ENCODE measurements around the gene KCNRG. TPM values are rescaled to one million over a fixed set of nuclear protein-coding genes. Genes with fewer than 3 reads are reported as not detected.

KCNRG gene
- 1.6 and 3.4 TPM in 2 replicates for total RNA-seq
- 2.3 TPM for total RNA-seq (2013)
- polyA plus RNA-seq = 0.69 and 0.86 TPM in 2 replicates
- 1.4 and 2.1 TPM in 2 replicates for polyA minus RNA-seq

- Mint-ChIP-seq H3K9me3 (ENCODE audit: insufficient read depth) (no peaks in the 10 kb centered on the region), H3K27ac (peak within 1 kb of the TSS; percentile 42), H3K4me3 (no peak within 1 kb of the TSS), H3K4me1 (peaks cover 46% of the 10 kb centered on the region), H3K27me3 (no peaks in the 10 kb centered on the region)
- H3K9me3 ChIP-seq (ENCODE audit: control extremely low read depth in 1 of 3, control insufficient read depth in 2 of 3, insufficient read depth in 1 of 3, low read length in 2 of 3) = no peaks in the 10 kb centered on the region
- CTCF ChIA-PET = no interaction called here
- peaks cover 4% of the 10 kb centered on the region for H4K20me1 ChIP-seq (ENCODE audit: control insufficient read depth, insufficient read depth, low read length, poor library complexity, severe bottlenecking)
- no peak within 1 kb of the TSS for H3K4me3 ChIP-seq (ENCODE audit: control extremely low read depth in 1 of 5, extremely low read depth in 1 of 5, insufficient read depth in 1 of 5, low read depth in 2 of 5, low read length in 4 of 5)
- no peak for TF ChIP-seq CTCF (IDR thresholded peaks at IDR 0.05)
- WGBS (ENCODE audit: insufficient coverage) = 92% methylated on average over 4 of the region's 5 CpGs
- no peak within 1 kb of the TSS for H3K4me2 ChIP-seq (replicated peaks; ENCODE audit: low read depth, low read length, poor library complexity, severe bottlenecking)
- intact Hi-C loops (cut with micrococcal nuclease) = loop anchor here (2.0 kb wide), 1 partner anchor 14 kb away; no protein-coding TSS in a partner anchor
- no peak within 1 kb of the TSS for H2AFZ ChIP-seq (ENCODE audit: insufficient read depth, low read depth, low read length, poor library complexity, severe bottlenecking)
- DNase-seq (no peak), ATAC-seq (ENCODE audit: low read depth) (no peak)
- H3K27ac ChIP-seq (ENCODE audit: low read length in 2 of 2) = peak within 1 kb of the TSS in 1 of 2 donors; percentile 65
- no peaks in the 10 kb centered on the region for H3K27me3 ChIP-seq (replicated peaks in 1 of 4; ENCODE audit: control extremely low read depth in 1 of 4, control insufficient read depth in 3 of 4, insufficient read depth in 4 of 4, low read length in 3 of 4)
- no peak within 1 kb of the TSS for H3K9ac ChIP-seq (ENCODE audit: low read length)
- H3K4me1 ChIP-seq (ENCODE audit: control insufficient read depth in 2 of 2, insufficient read depth in 2 of 2, low read length in 2 of 2) = no peaks in the 10 kb centered on the region
- POLR2A ChIA-PET = no interaction called here
- H3K79me2 ChIP-seq (ENCODE audit: control insufficient read depth, insufficient read depth, low read length) = peaks cover 11% of the 10 kb centered on the region
- peaks cover 19 to 36% of the 10 kb centered on the region in 2 experiments for H3K36me3 ChIP-seq (replicated peaks in 1 of 2; ENCODE audit: control extremely low read depth in 1 of 2, control insufficient read depth in 1 of 2, extremely low read depth in 1 of 2, insufficient read depth in 2 of 2, low read length in 1 of 2)
Observed at GRCh38 chr13:50015258-50015657, at the start of gene KCNRG. Gene KCNRG (plus strand): TSS chr13:50015444. CDS start chr13:50015494, 50 bp downstream.

- no peak overlapping the region for H3K4me3 Mint-ChIP-seq
- Histone ChIP-seq H3K27ac (ENCODE audit: low read length in 2 of 2) (no peak overlapping the region), H3K79me2 (ENCODE audit: control insufficient read depth, insufficient read depth, low read length) (no peaks in the 10 kb centered on the region), H3K4me3 (ENCODE audit: control extremely low read depth in 1 of 5, extremely low read depth in 1 of 5, insufficient read depth in 1 of 5, low read depth in 2 of 5, low read length in 4 of 5) (no peak overlapping the region), H3K36me3 (replicated peaks in 1 of 2; ENCODE audit: control extremely low read depth in 1 of 2, control insufficient read depth in 1 of 2, extremely low read depth in 1 of 2, insufficient read depth in 2 of 2, low read length in 1 of 2) (no peaks in the 10 kb centered on the region), H3K9ac (ENCODE audit: low read length) (no peak overlapping the region), H3K4me1 (ENCODE audit: control insufficient read depth in 2 of 2, insufficient read depth in 2 of 2, low read length in 2 of 2) (no peaks in the 10 kb centered on the region), H3K9me3 (ENCODE audit: control extremely low read depth in 1 of 3, control insufficient read depth in 2 of 3, insufficient read depth in 1 of 3, low read length in 2 of 3) (peaks cover 5 to 6% (median 6%) of the 10 kb centered on the region in 3 donors), H4K20me1 (ENCODE audit: control insufficient read depth, insufficient read depth, low read length, poor library complexity, severe bottlenecking) (no peaks in the 10 kb centered on the region), H2AFZ (ENCODE audit: insufficient read depth, low read depth, low read length, poor library complexity, severe bottlenecking) (no peak overlapping the region), H3K27me3 (replicated peaks in 1 of 4; ENCODE audit: control extremely low read depth in 1 of 4, control insufficient read depth in 3 of 4, insufficient read depth in 4 of 4, low read length in 3 of 4) (no peaks in the 10 kb centered on the region), H3K4me2 (replicated peaks; ENCODE audit: low read depth, low read length, poor library complexity, severe bottlenecking) (no peak overlapping the region)
- ChIA-PET CTCF (interaction anchor here (0.6 to 1.0 kb wide), 3 partner anchors 9 to 22 kb away, joined by 3 to 6 read pairs (median 5); no protein-coding TSS in a partner anchor), POLR2A (interaction anchor here (0.7 kb wide), 1 partner anchor 1173 kb away, joined by 3 read pairs; no protein-coding TSS in a partner anchor)
- intact Hi-C loops (cut with micrococcal nuclease) = no loop called here
- ATAC-seq (ENCODE audit: low read depth) (no peak), DNase-seq (no peak)
- H3K9me3 Mint-ChIP-seq (ENCODE audit: insufficient read depth) = peaks cover 10% of the 10 kb centered on the region
- no peak for TF ChIP-seq EZH2 (IDR thresholded peaks at IDR 0.05; ENCODE audit: borderline replicate concordance, insufficient read depth, low read depth, low read length, poor library complexity, severe bottlenecking)
- TF ChIP-seq CTCF (IDR thresholded peaks at IDR 0.05) = no peak
- no CpG with 5 or more reads among the region's 4 CpGs for WGBS (ENCODE audit: insufficient coverage)
- H3K27ac Mint-ChIP-seq = no peak overlapping the region
- H3K4me1 Mint-ChIP-seq = no peaks in the 10 kb centered on the region
- no peaks in the 10 kb centered on the region for H3K27me3 Mint-ChIP-seq
Observed at GRCh38 chr13:49967456-49967855, 47.8 kb upstream of the KCNRG start.

All from B cell (primary cell).